GM12874 (cell line): ENCODE results near the gene MLXIP.

Experiments
- TF ChIP-seq, protein P1 (sequence below): IDR thresholded peaks from 2 replicates; pipeline ENCODE4 v1.5.1; 2011; ENCODE audit warnings: low read depth, mild to moderate bottlenecking, control low read depth, low read length, moderate library complexity; ENCODE audit not compliant: insufficient read depth

The MLXIP gene

DNA sequence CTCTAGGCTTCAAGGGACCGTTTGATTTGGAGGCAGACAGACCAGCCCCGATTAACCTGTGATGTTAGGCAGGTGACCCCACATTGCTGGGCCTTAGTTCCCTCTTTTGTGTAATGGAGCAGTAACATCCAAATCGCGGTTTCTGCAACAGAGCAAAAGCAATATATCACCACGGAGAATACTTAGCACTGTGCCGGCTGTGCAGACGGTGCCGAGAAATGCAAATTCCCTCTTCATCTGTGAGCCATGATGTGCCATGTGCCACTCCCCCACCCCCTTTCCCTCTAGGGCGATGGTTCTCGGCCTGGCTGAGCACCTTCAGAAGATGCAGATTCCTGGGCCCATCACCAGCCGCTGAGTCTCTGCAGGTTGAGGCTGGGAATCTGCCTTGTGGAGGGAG lies 46.0 kb upstream of the MLXIP start:
- TF ChIP-seq, protein P1, sequence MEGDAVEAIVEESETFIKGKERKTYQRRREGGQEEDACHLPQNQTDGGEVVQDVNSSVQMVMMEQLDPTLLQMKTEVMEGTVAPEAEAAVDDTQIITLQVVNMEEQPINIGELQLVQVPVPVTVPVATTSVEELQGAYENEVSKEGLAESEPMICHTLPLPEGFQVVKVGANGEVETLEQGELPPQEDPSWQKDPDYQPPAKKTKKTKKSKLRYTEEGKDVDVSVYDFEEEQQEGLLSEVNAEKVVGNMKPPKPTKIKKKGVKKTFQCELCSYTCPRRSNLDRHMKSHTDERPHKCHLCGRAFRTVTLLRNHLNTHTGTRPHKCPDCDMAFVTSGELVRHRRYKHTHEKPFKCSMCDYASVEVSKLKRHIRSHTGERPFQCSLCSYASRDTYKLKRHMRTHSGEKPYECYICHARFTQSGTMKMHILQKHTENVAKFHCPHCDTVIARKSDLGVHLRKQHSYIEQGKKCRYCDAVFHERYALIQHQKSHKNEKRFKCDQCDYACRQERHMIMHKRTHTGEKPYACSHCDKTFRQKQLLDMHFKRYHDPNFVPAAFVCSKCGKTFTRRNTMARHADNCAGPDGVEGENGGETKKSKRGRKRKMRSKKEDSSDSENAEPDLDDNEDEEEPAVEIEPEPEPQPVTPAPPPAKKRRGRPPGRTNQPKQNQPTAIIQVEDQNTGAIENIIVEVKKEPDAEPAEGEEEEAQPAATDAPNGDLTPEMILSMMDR, result no peak

DNA sequence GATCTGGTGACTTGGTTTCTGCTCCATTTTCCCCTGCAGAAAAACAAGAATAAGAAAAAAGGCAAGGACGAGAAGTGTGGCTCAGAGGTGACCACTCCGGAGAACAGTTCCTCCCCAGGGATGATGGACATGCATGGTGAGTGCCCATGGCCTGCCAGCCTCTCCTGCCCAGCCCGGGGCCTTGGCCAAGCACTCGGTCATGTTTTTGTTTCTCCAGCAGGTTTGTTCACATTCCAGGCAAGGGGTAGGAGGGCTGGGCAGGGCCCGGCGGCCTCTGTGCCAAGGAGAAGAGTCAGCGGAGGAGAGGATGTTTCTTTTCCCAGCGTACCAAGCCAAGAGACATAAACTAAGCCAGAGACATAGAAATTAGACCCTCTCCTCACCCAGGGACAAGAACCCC lies 43.3 kb upstream of the MLXIP start:
- TF ChIP-seq, protein P1, result no peak

DNA sequence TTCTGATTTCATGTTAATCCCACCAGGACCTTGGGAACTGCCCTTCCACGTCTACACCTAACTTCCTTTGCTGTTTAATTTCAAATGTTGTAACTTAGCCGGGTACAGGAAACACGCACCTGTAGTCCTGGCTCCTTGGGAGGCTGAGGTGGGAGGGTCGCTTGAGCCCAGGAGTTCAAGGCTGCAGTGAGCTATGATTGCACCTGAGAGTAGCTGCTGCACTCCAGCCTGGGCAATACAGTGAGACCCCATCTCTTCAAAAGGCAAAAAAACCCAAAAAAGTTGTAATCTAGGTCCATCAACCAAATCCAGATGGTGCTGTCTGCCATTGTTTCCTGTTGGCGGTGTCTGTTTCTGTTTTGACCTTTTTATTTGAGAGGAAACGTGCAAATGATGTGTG lies 42.4 kb upstream of the MLXIP start:
- TF ChIP-seq, protein P1, result no peak

DNA sequence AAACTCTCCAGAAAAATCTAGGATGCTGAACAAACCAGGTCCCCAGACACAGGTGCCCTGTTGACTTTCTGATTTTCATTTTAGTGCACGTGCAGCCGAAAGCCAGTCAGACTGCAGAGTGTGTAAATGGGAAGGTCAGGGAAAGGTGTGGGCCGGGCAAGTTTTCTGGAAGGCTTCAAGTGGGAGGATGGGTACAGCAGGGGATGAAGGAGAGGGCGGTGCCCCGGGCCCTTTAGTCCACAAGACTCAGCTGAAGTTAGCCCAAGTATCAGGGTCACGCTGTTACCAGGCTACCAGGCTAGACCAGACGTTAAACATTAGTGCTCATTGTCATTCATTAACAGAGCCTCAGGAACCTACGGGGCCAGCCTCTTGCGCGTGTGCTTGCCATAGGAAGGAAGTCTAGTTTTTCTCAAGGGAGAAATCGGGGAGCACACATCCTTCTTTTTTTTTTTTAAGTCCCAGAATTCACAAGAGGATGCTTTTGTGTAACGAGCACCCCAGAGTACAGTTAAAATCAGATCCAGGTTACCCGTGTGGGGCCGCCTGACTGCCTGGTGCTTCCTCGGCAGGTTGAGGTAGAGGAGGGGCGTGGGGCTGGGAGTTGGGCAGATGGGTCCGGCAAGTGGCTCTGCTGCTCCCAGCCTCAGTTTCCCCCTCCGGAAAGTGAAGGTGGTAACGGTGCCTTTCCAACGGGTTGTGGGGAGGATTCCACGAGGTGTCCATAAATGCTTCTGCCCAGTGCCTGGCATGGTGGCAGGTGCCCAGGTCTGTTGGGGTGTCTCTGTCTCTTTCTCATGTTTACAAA lies 37.8 kb upstream of the MLXIP start:
- TF ChIP-seq, protein P1, result no peak

DNA sequence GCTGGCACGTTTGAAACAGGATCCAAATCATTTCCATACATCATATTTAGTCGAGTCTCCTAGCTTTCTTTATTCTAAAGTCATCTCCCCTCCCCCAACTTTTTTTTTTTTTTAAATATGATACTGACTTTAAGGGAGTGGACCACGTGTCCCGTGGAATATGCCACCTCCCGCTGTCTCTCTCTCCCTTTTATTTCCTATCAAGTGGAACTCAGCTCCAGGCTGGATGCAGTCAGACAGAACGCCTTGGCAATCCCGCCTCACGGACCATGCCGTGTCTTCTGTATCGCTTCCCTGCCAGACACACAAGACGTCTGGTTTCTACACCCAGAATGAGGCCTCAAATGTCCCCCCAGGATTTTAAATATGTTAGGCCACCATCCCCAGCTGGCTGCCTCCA lies 35.6 kb upstream of the MLXIP start:
- TF ChIP-seq, protein P1, result no peak

DNA sequence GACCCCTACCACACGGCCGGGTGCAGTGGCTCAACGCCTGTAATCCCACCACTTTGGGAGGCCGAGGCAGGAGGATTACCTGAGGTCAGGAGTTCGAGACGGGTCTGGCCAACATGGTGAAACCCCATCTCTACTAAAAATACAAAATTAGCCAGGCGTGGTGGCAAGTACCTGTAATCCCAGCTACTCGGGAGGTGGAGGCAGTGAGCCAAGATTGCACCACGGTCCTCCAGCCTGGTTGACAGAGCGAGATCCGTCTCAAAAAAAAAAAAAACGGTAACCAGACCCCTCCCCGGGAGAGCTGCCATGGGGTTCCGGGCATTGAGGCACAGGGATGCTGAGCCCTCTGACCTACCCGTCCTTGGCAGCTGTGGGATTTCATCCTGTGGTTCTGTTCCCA lies 35.1 kb upstream of the MLXIP start:
- TF ChIP-seq, protein P1, result no peak

DNA sequence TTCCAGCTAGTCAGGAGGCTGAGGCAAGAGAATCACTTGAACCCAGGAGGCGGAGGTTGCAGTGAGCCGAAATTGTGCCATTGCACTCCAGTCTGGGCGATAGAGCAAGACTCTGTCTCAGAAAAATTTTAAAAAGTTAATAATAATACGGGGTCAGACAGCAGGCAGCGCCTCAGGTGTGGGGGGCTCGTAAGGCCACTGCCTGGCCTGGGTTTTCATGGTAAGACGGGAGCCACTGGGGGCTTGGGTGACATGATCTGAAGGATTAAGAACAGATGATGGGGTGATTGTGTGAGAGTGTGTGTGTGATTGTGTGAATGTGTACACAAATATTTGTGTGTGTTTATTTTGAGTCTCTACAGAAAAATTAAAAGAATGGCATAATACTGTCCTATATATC lies 33.3 kb upstream of the MLXIP start:
- TF ChIP-seq, protein P1, result no peak
